Esophagus muscularis mucosa (tissue), 4 donors: Measurements from ENCODE around the gene CLASRP. TPM values are rescaled to one million over a fixed set of nuclear protein-coding genes. Genes with fewer than 3 reads are reported as not detected.
A peak's percentile ranks its signal among the peaks of the same experiment; 100 is the strongest.

Source experiments
- DNase-seq: peaks from one replicate; pipeline ENCODE4 v3.0.0-alpha.2; 2017; ENCODE audit errors: extremely low spot score
- H3K27ac ChIP-seq, 4 donors: fragments of 200-600 bp; sonication (generic); replicated peaks in 1 of 4; 1 replicate in 3 of 4; 2 replicates in 1 of 4; pipeline ENCODE4 v1.5.1; 2016 to 2019; ENCODE audit warnings: mild to moderate bottlenecking in 1 of 4
- H3K27me3 ChIP-seq, 4 donors: fragments of 200-600 bp; sonication (generic); one replicate each; pipeline versions ENCODE4 v1.5.1 to v1.6.0; 2016 to 2019
- H3K36me3 ChIP-seq, 4 donors: fragments of 200-600 bp; sonication (generic); one replicate each; pipeline ENCODE4 v1.5.1; 2016 to 2019
- H3K4me1 ChIP-seq, 4 donors: fragments of 200-600 bp; sonication (generic); one replicate each; pipeline ENCODE4 v1.5.1; 2016 to 2019
- H3K4me3 ChIP-seq, 4 donors: fragments of 200-600 bp; sonication (generic); 1 replicate in 2 of 4; 2 replicates in 2 of 4; pipeline ENCODE4 v1.5.1; 2016 to 2019; ENCODE audit warnings: mild to moderate bottlenecking in 4 of 4, moderate library complexity in 1 of 4
- H3K9me3 ChIP-seq, 4 donors: fragments of 200-600 bp; sonication (generic); 1 replicate in 3 of 4; 2 replicates in 1 of 4; pipeline ENCODE4 v1.5.1; 2016 to 2019
- EP300 ChIP-seq: sonication (generic); formaldehyde crosslinking; IDR thresholded peaks from one replicate; pipeline ENCODE4 v1.6.1; 2017; ENCODE audit warnings: antibody characterized with exemption
- POLR2A ChIP-seq: fragments of 450-650 bp; IDR thresholded peaks from one replicate; pipeline ENCODE4 v1.6.1; 2017; ENCODE audit warnings: antibody characterized with exemption, moderate library complexity, mild to moderate bottlenecking, low read depth
- POLR2AphosphoS5 ChIP-seq, 2 donors: sonication (generic); formaldehyde crosslinking; IDR thresholded peaks; one replicate each; pipeline ENCODE4 v1.6.1; 2017; ENCODE audit warnings: antibody characterized with exemption in 2 of 2
- WGBS: methylation state at CpG from one replicate; pipeline ENCODE4 v1.1.5; 2018; 5-methylcytosine and 5-hydroxymethylcytosine counted together
- intact Hi-C: fragments of 100-400 bp; cut with DNase I; formaldehyde crosslinking; loops from one replicate; pipeline ENCODE4 v1.15.1; 2023
- total RNA-seq, 4 donors: library from RNA; depleted of rRNA; stranded (reverse); fragments of >200 nt; gene quantifications; one replicate each; pipeline versions ENCODE4 v1.1.0 to v1.2.1, GENCODE V29; 2016
- TF ChIP-seq, protein P1 (sequence below), 3 experiments: fragments of 200-600 bp in 2 of 3; fragments of 450-650 bp in 1 of 3; sonication (generic) in 2 of 3; IDR thresholded peaks; one replicate each; pipeline ENCODE4 v1.5.1; 2017 to 2019; ENCODE audit warnings: antibody characterized with exemption in 3 of 3, mild to moderate bottlenecking in 2 of 3, moderate library complexity in 1 of 3

The CLASRP gene
- total RNA-seq, 4 donors from 2014 or later: 20.7 to 59.8 (median 32.9) TPM

DNA sequence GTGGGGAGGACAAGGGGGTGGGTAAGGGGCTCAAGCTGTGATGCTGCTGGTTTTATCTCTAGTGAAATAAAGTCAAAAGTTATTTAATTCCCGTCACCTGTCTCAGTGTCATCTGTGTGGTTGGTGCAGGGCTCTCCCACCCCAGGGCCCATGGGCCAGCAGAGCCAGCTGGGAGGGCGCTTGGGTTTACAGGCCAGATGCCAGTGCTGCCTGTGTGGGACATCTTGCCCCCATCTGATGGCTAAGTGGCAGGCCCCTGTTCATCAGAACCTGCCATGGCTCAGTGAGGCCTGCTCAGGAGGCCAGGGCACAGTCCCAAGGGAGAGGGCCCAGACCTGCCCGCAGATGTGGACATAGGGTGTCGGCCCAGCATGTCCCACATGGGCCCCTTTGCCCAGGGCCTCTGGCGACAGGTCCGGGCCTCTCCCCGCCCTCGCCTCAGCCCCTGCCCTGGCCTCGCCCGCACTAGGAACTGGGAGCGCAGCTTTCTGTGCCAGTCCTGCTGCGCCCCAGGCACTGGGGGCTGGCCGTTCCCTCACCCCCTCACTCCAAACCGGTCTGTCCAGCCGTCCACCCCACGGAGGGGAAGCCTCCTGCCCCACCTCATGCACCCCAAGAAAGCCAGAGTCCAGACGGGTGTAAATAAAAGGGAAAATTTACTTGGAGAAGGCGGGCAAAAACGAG is 32.2 kb downstream of the CLASRP start:
- no peak overlapping the region for H3K27ac ChIP-seq
- no peak overlapping the region for H3K4me3 ChIP-seq
- intact Hi-C loops: loop anchor here (10.0 kb wide), 1 partner anchor 176 kb away; the partner anchor contains the start of gene TOMM40
- H3K4me1 ChIP-seq: peaks cover 0 to 14% (median 12%) of the 10 kb centered on the region in 4 donors
- H3K36me3 ChIP-seq: peaks cover 36 to 65% (median 61%) of the 10 kb centered on the region in 4 donors
- no peaks in the 10 kb centered on the region for H3K9me3 ChIP-seq
- no peak for DNase-seq
- TF ChIP-seq, protein P1, sequence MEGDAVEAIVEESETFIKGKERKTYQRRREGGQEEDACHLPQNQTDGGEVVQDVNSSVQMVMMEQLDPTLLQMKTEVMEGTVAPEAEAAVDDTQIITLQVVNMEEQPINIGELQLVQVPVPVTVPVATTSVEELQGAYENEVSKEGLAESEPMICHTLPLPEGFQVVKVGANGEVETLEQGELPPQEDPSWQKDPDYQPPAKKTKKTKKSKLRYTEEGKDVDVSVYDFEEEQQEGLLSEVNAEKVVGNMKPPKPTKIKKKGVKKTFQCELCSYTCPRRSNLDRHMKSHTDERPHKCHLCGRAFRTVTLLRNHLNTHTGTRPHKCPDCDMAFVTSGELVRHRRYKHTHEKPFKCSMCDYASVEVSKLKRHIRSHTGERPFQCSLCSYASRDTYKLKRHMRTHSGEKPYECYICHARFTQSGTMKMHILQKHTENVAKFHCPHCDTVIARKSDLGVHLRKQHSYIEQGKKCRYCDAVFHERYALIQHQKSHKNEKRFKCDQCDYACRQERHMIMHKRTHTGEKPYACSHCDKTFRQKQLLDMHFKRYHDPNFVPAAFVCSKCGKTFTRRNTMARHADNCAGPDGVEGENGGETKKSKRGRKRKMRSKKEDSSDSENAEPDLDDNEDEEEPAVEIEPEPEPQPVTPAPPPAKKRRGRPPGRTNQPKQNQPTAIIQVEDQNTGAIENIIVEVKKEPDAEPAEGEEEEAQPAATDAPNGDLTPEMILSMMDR (IDR thresholded peaks at IDR 0.05): no peak
- TF ChIP-seq POLR2AphosphoS5 (IDR thresholded peaks at IDR 0.05) (no peak), EP300 (no peak), POLR2A (no peak)
- WGBS: 95% methylated on average over 18 of the region's 19 CpGs
- H3K27me3 ChIP-seq: no peaks in the 10 kb centered on the region

DNA sequence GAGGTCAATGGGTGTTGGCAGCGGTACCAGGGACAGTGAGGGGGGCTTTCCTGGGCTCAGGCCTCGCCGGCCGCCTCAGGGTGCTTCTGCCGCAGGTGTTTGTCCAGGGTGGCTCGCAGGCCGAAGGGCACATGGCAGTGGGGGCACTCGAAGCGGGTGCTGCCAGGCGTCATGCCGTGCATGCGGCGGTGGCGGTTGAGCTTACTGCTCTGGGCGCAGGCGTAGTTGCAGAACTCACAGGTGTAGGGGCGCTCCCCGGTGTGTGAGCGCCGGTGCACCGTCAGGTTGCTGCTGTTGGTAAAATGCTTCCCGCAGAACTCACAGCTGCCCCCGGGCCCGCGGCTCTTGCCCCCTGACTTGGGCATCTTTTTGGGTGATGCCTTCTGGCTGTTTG is 32.7 kb downstream of the CLASRP start:
- intact Hi-C loops: loop anchor here (10.0 kb wide), 1 partner anchor 177 kb away; the partner anchor contains the start of gene TOMM40
- no peak for DNase-seq
- Histone ChIP-seq H3K9me3 (no peaks in the 10 kb centered on the region), H3K36me3 (peaks cover 33 to 61% (median 57%) of the 10 kb centered on the region in 4 donors), H3K4me3 (no peak overlapping the region), H3K27me3 (no peaks in the 10 kb centered on the region), H3K4me1 (peaks cover under 1 to 19% (median 18%) of the 10 kb centered on the region in 4 donors), H3K27ac (no peak overlapping the region)
- WGBS: 92% methylated on average over 20 of the region's 25 CpGs
- TF ChIP-seq EP300: no peak
- TF ChIP-seq, protein P1 (IDR thresholded peaks at IDR 0.05): no peak
- TF ChIP-seq POLR2AphosphoS5 (IDR thresholded peaks at IDR 0.05): no peak
- TF ChIP-seq POLR2A: no peak

DNA sequence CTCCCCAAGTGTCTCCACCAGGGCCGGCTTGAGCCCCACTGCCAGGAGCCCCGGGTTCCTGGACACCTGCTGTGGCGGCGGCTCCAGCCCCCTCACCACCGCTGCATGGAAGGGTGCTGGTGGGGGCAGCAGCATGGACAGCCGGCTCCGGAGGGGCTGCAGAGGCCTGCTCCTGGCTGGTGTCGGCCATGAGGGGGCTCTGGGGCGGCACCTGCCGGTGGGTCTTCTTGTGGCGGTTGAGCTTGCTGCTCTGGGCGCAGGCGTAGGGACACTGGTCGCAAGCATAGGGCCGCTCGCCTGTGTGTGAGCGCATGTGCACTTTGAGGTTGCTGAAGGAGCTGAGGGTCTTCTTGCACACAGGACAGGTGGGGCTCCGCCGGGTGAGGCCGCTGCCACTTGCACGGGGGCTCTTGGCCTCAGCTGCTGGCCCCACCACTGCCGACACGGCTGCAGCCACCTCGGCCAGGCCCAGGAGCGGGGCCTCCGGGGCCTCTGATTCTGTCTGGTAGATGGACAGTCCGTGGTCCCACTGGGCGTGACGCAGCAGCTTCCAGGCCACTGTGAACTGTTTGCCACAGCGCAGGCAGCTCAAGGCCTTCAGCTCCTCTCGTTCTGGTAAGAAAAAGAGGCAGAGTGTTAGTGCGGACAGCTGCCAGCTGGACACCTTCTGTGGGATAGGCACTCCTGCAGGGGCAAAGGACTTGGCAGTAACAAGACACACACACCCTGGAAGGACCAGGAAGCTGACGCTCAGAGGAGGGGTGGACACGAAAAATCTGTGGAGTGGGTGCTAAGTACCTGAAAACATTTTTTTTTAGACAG is 33.3 kb downstream of the CLASRP start:
- TF ChIP-seq POLR2A: no peak
- TF ChIP-seq, protein P1 (IDR thresholded peaks at IDR 0.05): no peak
- no peak for TF ChIP-seq EP300
- no peak for TF ChIP-seq POLR2AphosphoS5 (IDR thresholded peaks at IDR 0.05)
- H3K36me3 ChIP-seq: peaks cover 27 to 55% (median 50%) of the 10 kb centered on the region in 4 donors
- intact Hi-C loops: loop anchor here (10.0 kb wide), 1 partner anchor 177 kb away; the partner anchor contains the start of gene TOMM40
- 70% methylated on average over 4 of the region's 34 CpGs for WGBS
- DNase-seq: no peak
- no peak overlapping the region for H3K4me3 ChIP-seq
- H3K9me3 ChIP-seq: no peaks in the 10 kb centered on the region
- H3K27me3 ChIP-seq: no peaks in the 10 kb centered on the region
- peaks cover 6 to 25% (median 24%) of the 10 kb centered on the region in 4 donors for H3K4me1 ChIP-seq
- H3K27ac ChIP-seq: no peak overlapping the region

DNA sequence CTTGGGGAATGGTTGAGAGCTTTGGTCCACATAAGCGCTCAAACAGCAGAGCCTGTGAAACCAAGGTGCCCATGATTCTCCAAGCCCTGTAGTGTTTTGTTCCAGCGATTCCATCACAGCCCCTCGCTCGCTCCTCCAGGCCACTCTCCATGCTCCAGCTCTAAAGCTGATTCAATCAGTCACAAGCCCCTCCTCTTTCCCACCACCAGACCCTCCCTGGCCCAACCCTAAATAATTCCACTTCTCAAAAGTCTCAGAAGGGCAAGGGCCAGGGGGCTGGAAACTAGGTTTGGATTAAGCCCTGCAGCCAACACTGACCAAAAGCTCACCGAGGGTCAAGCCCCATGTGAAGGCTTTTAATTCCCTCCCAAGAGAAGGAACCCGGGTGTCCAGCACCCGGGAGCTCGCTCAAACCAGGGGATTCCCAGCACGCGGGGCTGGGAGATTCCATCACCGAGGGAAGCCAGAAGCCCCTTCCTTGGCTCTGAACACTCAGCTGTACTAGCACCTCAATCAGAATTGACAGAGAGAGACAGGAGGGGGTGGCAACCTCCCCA is 36.0 kb downstream of the CLASRP start:
- no peaks in the 10 kb centered on the region for H3K9me3 ChIP-seq
- H3K36me3 ChIP-seq: peaks cover 10 to 28% (median 24%) of the 10 kb centered on the region in 4 donors
- TF ChIP-seq POLR2AphosphoS5 (IDR thresholded peaks at IDR 0.05) (no peak), EP300 (no peak), POLR2A (no peak)
- TF ChIP-seq, protein P1 (IDR thresholded peaks at IDR 0.05): no peak
- H3K4me3 ChIP-seq: peak overlapping the region in 3 of 4 donors; percentile 54 to 64 (median 55)
- 94% methylated on average over 4 of the region's 11 CpGs for WGBS
- DNase-seq: no peak
- no peaks in the 10 kb centered on the region for H3K27me3 ChIP-seq
- H3K4me1 ChIP-seq: peaks cover 18 to 35% (median 34%) of the 10 kb centered on the region in 4 donors
- intact Hi-C loops: loop anchor here (10.0 kb wide), 1 partner anchor 180 kb away; the partner anchor contains the start of gene TOMM40
- H3K27ac ChIP-seq: peak overlapping the region; percentile 44 to 67 (median 54)
